ENCODE results near the gene HSP90B1. TPM values are rescaled to one million over a fixed set of nuclear protein-coding genes. Genes with fewer than 3 reads are reported as not detected.

HSP90B1 gene
- total and polyA plus RNA-seq, 2 of the 13 experiments (the other 11 are each of a cell fraction or from before 2014, with no cell fraction given): 800 to 954 TPM

DNA sequence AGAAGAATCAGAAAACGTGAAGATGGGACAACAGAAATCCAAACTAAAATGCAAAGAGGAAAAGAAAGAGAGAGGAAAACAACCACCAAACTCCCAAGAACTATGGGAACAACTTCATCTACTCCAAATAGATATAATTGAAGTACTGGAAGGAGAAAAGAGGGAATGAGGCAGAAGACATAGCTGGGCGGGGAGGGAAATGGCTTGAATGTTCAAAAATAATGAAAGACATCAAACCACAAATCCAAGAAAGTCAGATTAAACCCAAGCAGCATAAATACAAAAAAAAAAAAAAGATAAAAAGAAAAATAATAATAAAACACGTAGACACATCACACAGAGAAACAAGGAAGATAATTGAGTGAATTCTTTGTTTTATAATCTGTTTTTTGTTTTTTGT is 12.3 kb upstream of the HSP90B1 start:
- intact Hi-C loops (cut with micrococcal nuclease; ENCODE audit: unreplicated experiment) (no loop called here), in situ Hi-C loops (cut with HindIII; ENCODE audit: extremely low pct_ligation_motif_present, low pct_unique_long_range_greater_than_20kb) (no loop called here)
- Histone ChIP-seq H3K36me3 (replicated peaks in 1 of 2; ENCODE audit: control insufficient read depth in 1 of 2, insufficient read depth in 2 of 2, low read length in 2 of 2) (no peaks in the 10 kb centered on the region), H3K4me3 (replicated peaks in 1 of 3; ENCODE audit: insufficient read depth in 1 of 3, low read depth in 2 of 3, low read length in 3 of 3) (no peak overlapping the region), H3K9ac (ENCODE audit: insufficient read depth, low read depth, low read length) (no peak overlapping the region), H3K27me3 (ENCODE audit: control insufficient read depth in 1 of 2, insufficient read depth in 2 of 2, low read length in 2 of 2) (no peaks in the 10 kb centered on the region), H3K27ac (ENCODE audit: extremely low read length, insufficient read depth, low read length) (no peak overlapping the region), H2AFZ (ENCODE audit: low read length) (no peak overlapping the region), H3K79me2 (ENCODE audit: insufficient read depth, low read length) (no peaks in the 10 kb centered on the region), H4K20me1 (ENCODE audit: insufficient read depth, low read length) (no peaks in the 10 kb centered on the region), H3K9me3 (ENCODE audit: low read length) (no peaks in the 10 kb centered on the region), H3K4me1 (ENCODE audit: insufficient read depth, low read length) (no peaks in the 10 kb centered on the region), H3K4me2 (ENCODE audit: low read depth, low read length) (no peak overlapping the region)
- DNase-seq (ENCODE audit: low spot score) (no peak), FAIRE-seq (no peak), ATAC-seq (no peak)
- POLR2A ChIA-PET: no interaction called here
- 14% methylated on average over 3 of the region's 3 CpGs for WGBS (ENCODE audit: low lambda C conversion rate)
- CTCF ChIA-PET (ENCODE audit: low intra/inter-chr PET ratio, low total read pairs): no interaction called here
- BruUV-seq (replicated peaks): no TSS peak
- no peak for TF ChIP-seq TOE1 (CRISPR knock-in tag; IDR thresholded peaks at IDR 0.05)
- no peak for TF ChIP-seq ZNF337 (CRISPR knock-in tag; IDR thresholded peaks at IDR 0.05; ENCODE audit: borderline replicate concordance, low read depth)
- TF ChIP-seq ZNF782 (CRISPR knock-in tag; IDR thresholded peaks at IDR 0.05; ENCODE audit: borderline replicate concordance): no peak
- TF ChIP-seq ZSCAN30 (CRISPR knock-in tag; IDR thresholded peaks at IDR 0.05): no peak
- no peak for TF ChIP-seq ZNF878 (CRISPR knock-in tag; IDR thresholded peaks at IDR 0.05)
- no peak for TF ChIP-seq TMF1 (CRISPR knock-in tag; IDR thresholded peaks at IDR 0.05; ENCODE audit: low read depth)
- TF ChIP-seq, protein P1, sequence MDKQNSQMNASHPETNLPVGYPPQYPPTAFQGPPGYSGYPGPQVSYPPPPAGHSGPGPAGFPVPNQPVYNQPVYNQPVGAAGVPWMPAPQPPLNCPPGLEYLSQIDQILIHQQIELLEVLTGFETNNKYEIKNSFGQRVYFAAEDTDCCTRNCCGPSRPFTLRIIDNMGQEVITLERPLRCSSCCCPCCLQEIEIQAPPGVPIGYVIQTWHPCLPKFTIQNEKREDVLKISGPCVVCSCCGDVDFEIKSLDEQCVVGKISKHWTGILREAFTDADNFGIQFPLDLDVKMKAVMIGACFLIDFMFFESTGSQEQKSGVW (CRISPR knock-in tag; IDR thresholded peaks at IDR 0.05; ENCODE audit: borderline replicate concordance): no peak
- TF ChIP-seq ZNF253 (CRISPR knock-in tag; IDR thresholded peaks at IDR 0.05; ENCODE audit: borderline replicate concordance): no peak
- TF ChIP-seq, protein P2, sequence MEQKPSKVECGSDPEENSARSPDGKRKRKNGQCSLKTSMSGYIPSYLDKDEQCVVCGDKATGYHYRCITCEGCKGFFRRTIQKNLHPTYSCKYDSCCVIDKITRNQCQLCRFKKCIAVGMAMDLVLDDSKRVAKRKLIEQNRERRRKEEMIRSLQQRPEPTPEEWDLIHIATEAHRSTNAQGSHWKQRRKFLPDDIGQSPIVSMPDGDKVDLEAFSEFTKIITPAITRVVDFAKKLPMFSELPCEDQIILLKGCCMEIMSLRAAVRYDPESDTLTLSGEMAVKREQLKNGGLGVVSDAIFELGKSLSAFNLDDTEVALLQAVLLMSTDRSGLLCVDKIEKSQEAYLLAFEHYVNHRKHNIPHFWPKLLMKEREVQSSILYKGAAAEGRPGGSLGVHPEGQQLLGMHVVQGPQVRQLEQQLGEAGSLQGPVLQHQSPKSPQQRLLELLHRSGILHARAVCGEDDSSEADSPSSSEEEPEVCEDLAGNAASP (CRISPR knock-in tag; IDR thresholded peaks at IDR 0.05; ENCODE audit: borderline replicate concordance): no peak
- TF ChIP-seq ZNF558 (CRISPR knock-in tag; IDR thresholded peaks at IDR 0.05; ENCODE audit: borderline replicate concordance): no peak
- no peak for TF ChIP-seq ZNF816 (CRISPR knock-in tag; IDR thresholded peaks at IDR 0.05; ENCODE audit: borderline replicate concordance)
- TF ChIP-seq, protein P3, sequence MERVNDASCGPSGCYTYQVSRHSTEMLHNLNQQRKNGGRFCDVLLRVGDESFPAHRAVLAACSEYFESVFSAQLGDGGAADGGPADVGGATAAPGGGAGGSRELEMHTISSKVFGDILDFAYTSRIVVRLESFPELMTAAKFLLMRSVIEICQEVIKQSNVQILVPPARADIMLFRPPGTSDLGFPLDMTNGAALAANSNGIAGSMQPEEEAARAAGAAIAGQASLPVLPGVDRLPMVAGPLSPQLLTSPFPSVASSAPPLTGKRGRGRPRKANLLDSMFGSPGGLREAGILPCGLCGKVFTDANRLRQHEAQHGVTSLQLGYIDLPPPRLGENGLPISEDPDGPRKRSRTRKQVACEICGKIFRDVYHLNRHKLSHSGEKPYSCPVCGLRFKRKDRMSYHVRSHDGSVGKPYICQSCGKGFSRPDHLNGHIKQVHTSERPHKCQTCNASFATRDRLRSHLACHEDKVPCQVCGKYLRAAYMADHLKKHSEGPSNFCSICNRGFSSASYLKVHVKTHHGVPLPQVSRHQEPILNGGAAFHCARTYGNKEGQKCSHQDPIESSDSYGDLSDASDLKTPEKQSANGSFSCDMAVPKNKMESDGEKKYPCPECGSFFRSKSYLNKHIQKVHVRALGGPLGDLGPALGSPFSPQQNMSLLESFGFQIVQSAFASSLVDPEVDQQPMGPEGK (CRISPR knock-in tag; IDR thresholded peaks at IDR 0.05): no peak
- TF ChIP-seq, protein P4, sequence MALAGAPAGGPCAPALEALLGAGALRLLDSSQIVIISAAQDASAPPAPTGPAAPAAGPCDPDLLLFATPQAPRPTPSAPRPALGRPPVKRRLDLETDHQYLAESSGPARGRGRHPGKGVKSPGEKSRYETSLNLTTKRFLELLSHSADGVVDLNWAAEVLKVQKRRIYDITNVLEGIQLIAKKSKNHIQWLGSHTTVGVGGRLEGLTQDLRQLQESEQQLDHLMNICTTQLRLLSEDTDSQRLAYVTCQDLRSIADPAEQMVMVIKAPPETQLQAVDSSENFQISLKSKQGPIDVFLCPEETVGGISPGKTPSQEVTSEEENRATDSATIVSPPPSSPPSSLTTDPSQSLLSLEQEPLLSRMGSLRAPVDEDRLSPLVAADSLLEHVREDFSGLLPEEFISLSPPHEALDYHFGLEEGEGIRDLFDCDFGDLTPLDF (CRISPR knock-in tag; IDR thresholded peaks at IDR 0.05): no peak
- TF ChIP-seq, protein P5, sequence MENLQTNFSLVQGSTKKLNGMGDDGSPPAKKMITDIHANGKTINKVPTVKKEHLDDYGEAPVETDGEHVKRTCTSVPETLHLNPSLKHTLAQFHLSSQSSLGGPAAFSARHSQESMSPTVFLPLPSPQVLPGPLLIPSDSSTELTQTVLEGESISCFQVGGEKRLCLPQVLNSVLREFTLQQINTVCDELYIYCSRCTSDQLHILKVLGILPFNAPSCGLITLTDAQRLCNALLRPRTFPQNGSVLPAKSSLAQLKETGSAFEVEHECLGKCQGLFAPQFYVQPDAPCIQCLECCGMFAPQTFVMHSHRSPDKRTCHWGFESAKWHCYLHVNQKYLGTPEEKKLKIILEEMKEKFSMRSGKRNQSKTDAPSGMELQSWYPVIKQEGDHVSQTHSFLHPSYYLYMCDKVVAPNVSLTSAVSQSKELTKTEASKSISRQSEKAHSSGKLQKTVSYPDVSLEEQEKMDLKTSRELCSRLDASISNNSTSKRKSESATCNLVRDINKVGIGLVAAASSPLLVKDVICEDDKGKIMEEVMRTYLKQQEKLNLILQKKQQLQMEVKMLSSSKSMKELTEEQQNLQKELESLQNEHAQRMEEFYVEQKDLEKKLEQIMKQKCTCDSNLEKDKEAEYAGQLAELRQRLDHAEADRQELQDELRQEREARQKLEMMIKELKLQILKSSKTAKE (CRISPR knock-in tag; IDR thresholded peaks at IDR 0.05; ENCODE audit: borderline replicate concordance): no peak
